GM23338 (cell line): ENCODE data around the gene RPS8.

ENCODE experiments used
- CREB1 ChIP-seq: fragments of 250-450 bp; sonication (Bioruptor Pico); IDR thresholded peaks from 2 replicates; pipeline ENCODE4 v1.5.0; 2020; ENCODE audit warnings: low read depth, mild to moderate bottlenecking, moderate library complexity
- EZH2 ChIP-seq: fragments of 200-600 bp; sonication (generic); IDR thresholded peaks from one replicate; pipeline ENCODE4 v1.8.0; 2017; ENCODE audit warnings: antibody characterized with exemption, mild to moderate bottlenecking, low read depth; ENCODE audit not compliant: unreplicated experiment
- EZH2phosphoT487 ChIP-seq: fragments of 200-600 bp; sonication (generic); IDR thresholded peaks from one replicate; pipeline ENCODE4 v1.8.1; 2018; ENCODE audit warnings: antibody characterized with exemption; ENCODE audit not compliant: unreplicated experiment
- JUNB ChIP-seq: IDR thresholded peaks from one replicate; pipeline ENCODE4 v1.6.1; 2016; ENCODE audit warnings: antibody characterized with exemption; ENCODE audit not compliant: unreplicated experiment
- NANOG ChIP-seq: IDR thresholded peaks from 2 replicates; pipeline ENCODE4 v1.6.1; 2016; ENCODE audit warnings: antibody characterized with exemption, borderline replicate concordance
- POLR2AphosphoS5 ChIP-seq: IDR thresholded peaks from 2 replicates; pipeline ENCODE4 v1.6.1; 2016; ENCODE audit warnings: antibody characterized with exemption, low read depth
- STAT1 ChIP-seq: IDR thresholded peaks from one replicate; pipeline ENCODE4 v1.6.1; 2016; ENCODE audit warnings: antibody characterized with exemption; ENCODE audit not compliant: unreplicated experiment
- ZNF114 ChIP-seq: fragments of 250-450 bp; sonication (Bioruptor Pico); IDR thresholded peaks from 2 replicates; pipeline ENCODE4 v1.5.0; 2020; ENCODE audit warnings: mild to moderate bottlenecking, moderate library complexity
- ZNF331 ChIP-seq: fragments of 250-450 bp; sonication (Bioruptor Pico); IDR thresholded peaks from 2 replicates; pipeline ENCODE4 v1.5.0; 2020; ENCODE audit warnings: low read depth, mild to moderate bottlenecking, moderate library complexity
- TF ChIP-seq, protein P1 (sequence below), 2 experiments: fragments of 200-600 bp in 1 of 2; sonication (generic) in 1 of 2; conservative IDR thresholded peaks; 2 replicates each; pipeline versions ENCODE4 v1.5.1 to v1.6.1; 2016 to 2017; ENCODE audit warnings: antibody characterized with exemption in 2 of 2, low read depth in 2 of 2, mild to moderate bottlenecking in 2 of 2, moderate library complexity in 1 of 2
- TF ChIP-seq, protein P2 (sequence below): IDR thresholded peaks from one replicate; pipeline ENCODE4 v1.6.1; 2018; ENCODE audit warnings: antibody characterized with exemption; ENCODE audit not compliant: unreplicated experiment
- TF ChIP-seq, protein P3 (sequence below): IDR thresholded peaks from 2 replicates; pipeline ENCODE4 v1.6.1; 2016; ENCODE audit warnings: antibody characterized with exemption

DNA sequence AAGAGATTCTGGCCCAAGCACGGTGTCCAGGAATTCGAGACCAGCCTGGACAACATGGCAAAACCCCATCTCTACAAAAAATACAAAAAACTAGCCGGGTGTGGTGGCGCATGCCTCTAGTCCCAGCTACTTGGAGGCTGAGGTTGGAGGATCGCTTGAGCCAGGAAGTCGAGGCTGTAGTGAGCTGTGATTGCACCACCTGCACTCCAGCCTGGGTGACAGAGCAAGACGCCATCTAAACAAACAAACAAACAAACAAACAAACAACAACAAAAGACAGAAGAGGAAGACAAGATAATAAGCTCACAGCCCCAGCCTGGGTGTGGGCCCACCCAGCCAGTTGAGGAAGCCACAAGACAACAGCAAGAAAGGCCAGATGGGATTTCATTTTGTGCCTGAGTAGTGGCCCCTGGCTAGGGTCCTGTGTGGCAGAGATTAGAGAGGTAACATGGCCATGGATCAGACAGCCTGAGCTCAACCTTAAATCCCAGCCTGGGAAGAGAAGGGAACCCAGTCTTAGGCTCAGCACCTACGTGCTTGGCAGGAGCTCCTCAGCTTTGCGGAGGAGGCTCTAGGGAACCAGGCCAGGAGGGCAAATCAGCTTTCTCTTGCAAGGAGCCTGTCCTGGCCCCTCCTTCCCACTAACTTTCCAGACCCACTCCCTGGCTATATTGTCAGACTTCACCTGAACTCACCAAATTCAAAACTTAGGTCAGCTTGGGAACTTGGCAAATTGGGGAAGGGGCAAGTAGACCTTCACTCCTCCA is 17.6 kb downstream of the RPS8 start:
- TF ChIP-seq EZH2 (no peak), JUNB (no peak), POLR2AphosphoS5 (no peak), EZH2phosphoT487 (no peak), ZNF114 (CRISPR knock-in tag) (no peak), STAT1 (no peak), CREB1 (CRISPR knock-in tag) (no peak), ZNF331 (CRISPR knock-in tag) (no peak), NANOG (no peak)
- TF ChIP-seq, protein P1, sequence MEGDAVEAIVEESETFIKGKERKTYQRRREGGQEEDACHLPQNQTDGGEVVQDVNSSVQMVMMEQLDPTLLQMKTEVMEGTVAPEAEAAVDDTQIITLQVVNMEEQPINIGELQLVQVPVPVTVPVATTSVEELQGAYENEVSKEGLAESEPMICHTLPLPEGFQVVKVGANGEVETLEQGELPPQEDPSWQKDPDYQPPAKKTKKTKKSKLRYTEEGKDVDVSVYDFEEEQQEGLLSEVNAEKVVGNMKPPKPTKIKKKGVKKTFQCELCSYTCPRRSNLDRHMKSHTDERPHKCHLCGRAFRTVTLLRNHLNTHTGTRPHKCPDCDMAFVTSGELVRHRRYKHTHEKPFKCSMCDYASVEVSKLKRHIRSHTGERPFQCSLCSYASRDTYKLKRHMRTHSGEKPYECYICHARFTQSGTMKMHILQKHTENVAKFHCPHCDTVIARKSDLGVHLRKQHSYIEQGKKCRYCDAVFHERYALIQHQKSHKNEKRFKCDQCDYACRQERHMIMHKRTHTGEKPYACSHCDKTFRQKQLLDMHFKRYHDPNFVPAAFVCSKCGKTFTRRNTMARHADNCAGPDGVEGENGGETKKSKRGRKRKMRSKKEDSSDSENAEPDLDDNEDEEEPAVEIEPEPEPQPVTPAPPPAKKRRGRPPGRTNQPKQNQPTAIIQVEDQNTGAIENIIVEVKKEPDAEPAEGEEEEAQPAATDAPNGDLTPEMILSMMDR (conservative IDR thresholded peaks at IDR 0.05; ENCODE audit: low read depth in 2 of 2): no peak
- TF ChIP-seq, protein P2, sequence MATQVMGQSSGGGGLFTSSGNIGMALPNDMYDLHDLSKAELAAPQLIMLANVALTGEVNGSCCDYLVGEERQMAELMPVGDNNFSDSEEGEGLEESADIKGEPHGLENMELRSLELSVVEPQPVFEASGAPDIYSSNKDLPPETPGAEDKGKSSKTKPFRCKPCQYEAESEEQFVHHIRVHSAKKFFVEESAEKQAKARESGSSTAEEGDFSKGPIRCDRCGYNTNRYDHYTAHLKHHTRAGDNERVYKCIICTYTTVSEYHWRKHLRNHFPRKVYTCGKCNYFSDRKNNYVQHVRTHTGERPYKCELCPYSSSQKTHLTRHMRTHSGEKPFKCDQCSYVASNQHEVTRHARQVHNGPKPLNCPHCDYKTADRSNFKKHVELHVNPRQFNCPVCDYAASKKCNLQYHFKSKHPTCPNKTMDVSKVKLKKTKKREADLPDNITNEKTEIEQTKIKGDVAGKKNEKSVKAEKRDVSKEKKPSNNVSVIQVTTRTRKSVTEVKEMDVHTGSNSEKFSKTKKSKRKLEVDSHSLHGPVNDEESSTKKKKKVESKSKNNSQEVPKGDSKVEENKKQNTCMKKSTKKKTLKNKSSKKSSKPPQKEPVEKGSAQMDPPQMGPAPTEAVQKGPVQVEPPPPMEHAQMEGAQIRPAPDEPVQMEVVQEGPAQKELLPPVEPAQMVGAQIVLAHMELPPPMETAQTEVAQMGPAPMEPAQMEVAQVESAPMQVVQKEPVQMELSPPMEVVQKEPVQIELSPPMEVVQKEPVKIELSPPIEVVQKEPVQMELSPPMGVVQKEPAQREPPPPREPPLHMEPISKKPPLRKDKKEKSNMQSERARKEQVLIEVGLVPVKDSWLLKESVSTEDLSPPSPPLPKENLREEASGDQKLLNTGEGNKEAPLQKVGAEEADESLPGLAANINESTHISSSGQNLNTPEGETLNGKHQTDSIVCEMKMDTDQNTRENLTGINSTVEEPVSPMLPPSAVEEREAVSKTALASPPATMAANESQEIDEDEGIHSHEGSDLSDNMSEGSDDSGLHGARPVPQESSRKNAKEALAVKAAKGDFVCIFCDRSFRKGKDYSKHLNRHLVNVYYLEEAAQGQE: no peak
- TF ChIP-seq, protein P3, sequence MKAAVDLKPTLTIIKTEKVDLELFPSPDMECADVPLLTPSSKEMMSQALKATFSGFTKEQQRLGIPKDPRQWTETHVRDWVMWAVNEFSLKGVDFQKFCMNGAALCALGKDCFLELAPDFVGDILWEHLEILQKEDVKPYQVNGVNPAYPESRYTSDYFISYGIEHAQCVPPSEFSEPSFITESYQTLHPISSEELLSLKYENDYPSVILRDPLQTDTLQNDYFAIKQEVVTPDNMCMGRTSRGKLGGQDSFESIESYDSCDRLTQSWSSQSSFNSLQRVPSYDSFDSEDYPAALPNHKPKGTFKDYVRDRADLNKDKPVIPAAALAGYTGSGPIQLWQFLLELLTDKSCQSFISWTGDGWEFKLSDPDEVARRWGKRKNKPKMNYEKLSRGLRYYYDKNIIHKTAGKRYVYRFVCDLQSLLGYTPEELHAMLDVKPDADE: no peak
